ENCODE data around the gene DIS3. TPM values are rescaled to one million over a fixed set of nuclear protein-coding genes. Genes with fewer than 3 reads are reported as not detected.

DIS3 gene
- total RNA-seq, 1 experiment from 2014 or later = 43.2 TPM

DNA sequence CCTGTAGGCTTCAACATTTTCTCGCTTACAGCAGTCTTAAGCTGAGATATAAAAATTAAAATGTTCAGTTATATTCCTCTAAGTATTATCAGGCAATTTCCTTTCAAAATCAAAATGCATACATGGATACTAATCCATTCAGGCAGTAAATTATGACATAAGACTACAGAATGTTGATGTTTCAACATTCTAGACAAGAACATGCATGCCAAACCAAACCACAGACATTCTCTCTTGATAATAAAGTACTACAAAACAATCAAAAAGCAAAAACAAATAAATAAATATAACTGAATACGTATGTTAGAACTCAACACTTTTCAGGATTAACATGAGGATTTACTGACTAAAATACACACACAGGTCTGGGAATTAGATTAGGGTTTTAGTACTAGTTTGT is 7.7 kb downstream of the DIS3 start:
- H3K36me3 ChIP-seq (ENCODE audit: insufficient read depth, low read length, poor library complexity, severe bottlenecking) = peaks cover 90% of the 10 kb centered on the region
- H3K27ac ChIP-seq (ENCODE audit: low read depth, low read length, poor library complexity, severe bottlenecking) = no peak overlapping the region
- TF ChIP-seq EZH2 (IDR thresholded peaks at IDR 0.05; ENCODE audit: borderline replicate concordance, low read depth, low read length, poor library complexity, severe bottlenecking) (no peak), CTCF (conservative IDR thresholded peaks at IDR 0.05; ENCODE audit: low read depth, low read length) (no peak)
- H3K9me3 ChIP-seq (ENCODE audit: low read depth, low read length, poor library complexity, severe bottlenecking) = no peaks in the 10 kb centered on the region
- ChIA-PET POLR2A (ENCODE audit: low non-redundant PET) (no interaction called here), CTCF (no interaction called here)
- no peaks in the 10 kb centered on the region for H3K4me1 ChIP-seq (ENCODE audit: insufficient read depth, low read length, poor library complexity, severe bottlenecking)
- no peak for DNase-seq (ENCODE audit: low spot score)
- intact Hi-C loops (cut with micrococcal nuclease; ENCODE audit: unreplicated experiment) = no loop called here
- H3K4me3 ChIP-seq (ENCODE audit: low read depth, low read length, poor library complexity, severe bottlenecking) = no peak overlapping the region
- no TSS peak for BruUV-seq (replicated peaks)
- H3K27me3 ChIP-seq (replicated peaks; ENCODE audit: insufficient read depth, low read depth, low read length, poor library complexity) = no peaks in the 10 kb centered on the region

- H3K27ac ChIP-seq (ENCODE audit: low read depth, low read length, poor library complexity, severe bottlenecking) = no peak overlapping the region
- CTCF ChIA-PET = no interaction called here
- H3K4me3 ChIP-seq (ENCODE audit: low read depth, low read length, poor library complexity, severe bottlenecking) = no peak overlapping the region
- H3K27me3 ChIP-seq (replicated peaks; ENCODE audit: insufficient read depth, low read depth, low read length, poor library complexity) = no peaks in the 10 kb centered on the region
- TF ChIP-seq CTCF (conservative IDR thresholded peaks at IDR 0.05; ENCODE audit: low read depth, low read length) (no peak), EZH2 (IDR thresholded peaks at IDR 0.05; ENCODE audit: borderline replicate concordance, low read depth, low read length, poor library complexity, severe bottlenecking) (no peak)
- H3K4me1 ChIP-seq (ENCODE audit: insufficient read depth, low read length, poor library complexity, severe bottlenecking) = no peaks in the 10 kb centered on the region
- peaks cover 100% of the 10 kb centered on the region for H3K36me3 ChIP-seq (ENCODE audit: insufficient read depth, low read length, poor library complexity, severe bottlenecking)
- intact Hi-C loops (cut with micrococcal nuclease; ENCODE audit: unreplicated experiment) = no loop called here
- H3K9me3 ChIP-seq (ENCODE audit: low read depth, low read length, poor library complexity, severe bottlenecking) = no peaks in the 10 kb centered on the region
- DNase-seq (ENCODE audit: low spot score) = no peak
- POLR2A ChIA-PET (ENCODE audit: low non-redundant PET) = no interaction called here
- BruUV-seq (replicated peaks) = no TSS peak
Measured at GRCh38 chr13:72763411-72763810, 18.3 kb downstream of the DIS3 start.

DNA sequence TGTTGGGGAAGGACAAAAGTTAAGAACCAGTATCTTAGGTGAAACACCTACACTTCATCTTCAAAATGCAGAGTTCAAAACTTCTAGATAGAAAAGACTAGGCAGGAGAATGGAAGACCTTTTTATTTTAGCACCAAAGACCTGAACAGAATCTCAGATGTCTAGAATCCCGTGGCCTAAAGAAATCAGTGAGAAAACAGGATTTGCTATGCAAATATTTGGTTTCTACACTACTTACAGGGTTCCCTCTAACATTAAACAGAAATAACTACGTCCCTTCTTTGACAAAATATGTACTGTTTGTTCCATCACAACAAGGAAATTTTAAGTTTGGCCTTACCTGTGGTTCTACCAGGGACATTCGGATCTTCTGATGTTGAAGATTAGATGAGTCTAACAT is 21.5 kb downstream of the DIS3 start:
- no peaks in the 10 kb centered on the region for H3K27me3 ChIP-seq (replicated peaks; ENCODE audit: insufficient read depth, low read depth, low read length, poor library complexity)
- BruUV-seq (replicated peaks) = no TSS peak
- TF ChIP-seq EZH2 (IDR thresholded peaks at IDR 0.05; ENCODE audit: borderline replicate concordance, low read depth, low read length, poor library complexity, severe bottlenecking) = no peak
- TF ChIP-seq CTCF (conservative IDR thresholded peaks at IDR 0.05; ENCODE audit: low read depth, low read length) = no peak
- DNase-seq (ENCODE audit: low spot score) = no peak
- no peaks in the 10 kb centered on the region for H3K9me3 ChIP-seq (ENCODE audit: low read depth, low read length, poor library complexity, severe bottlenecking)
- ChIA-PET CTCF (no interaction called here), POLR2A (ENCODE audit: low non-redundant PET) (no interaction called here)
- H3K27ac ChIP-seq (ENCODE audit: low read depth, low read length, poor library complexity, severe bottlenecking) = no peak overlapping the region
- no peak overlapping the region for H3K4me3 ChIP-seq (ENCODE audit: low read depth, low read length, poor library complexity, severe bottlenecking)
- intact Hi-C loops (cut with micrococcal nuclease; ENCODE audit: unreplicated experiment) = no loop called here
- H3K4me1 ChIP-seq (ENCODE audit: insufficient read depth, low read length, poor library complexity, severe bottlenecking) = no peaks in the 10 kb centered on the region
- peaks cover 94% of the 10 kb centered on the region for H3K36me3 ChIP-seq (ENCODE audit: insufficient read depth, low read length, poor library complexity, severe bottlenecking)

Measured in A673 (cell line).